Naive thymus-derived CD4-positive, alpha-beta T cell (primary cell): ENCODE measurements around the gene PACC1. TPM values are rescaled to one million over a fixed set of nuclear protein-coding genes. Genes with fewer than 3 reads are reported as not detected.

Source experiments
- ATAC-seq: fragments of 150-1000 bp; cut with Tn5 transposase; 2 replicates; pipeline ENCODE4 v1.10.0; 2021; ENCODE audit warnings: mild to moderate bottlenecking, moderate library complexity
- CTCF ChIA-PET: fragments of 350-600 bp; sonication (Branson Sonifier 250); formaldehyde crosslinking; loops from one replicate; lab custom pipeline; 2021; ENCODE audit warnings: antibody characterized with exemption; lab: Charles Lee
- POLR2A ChIA-PET: fragments of 350-600 bp; sonication (Branson Sonifier 250); formaldehyde crosslinking; loops from one replicate; lab custom pipeline; 2021; ENCODE audit warnings: antibody characterized with exemption, inconsistent platforms; lab: Charles Lee
- DNase-seq, 9 donors: peaks; one replicate each; pipeline versions ENCODE4 v3.0.0 to v3.0.0-alpha.2; 2020 to 2022; ENCODE audit warnings: mixed read lengths in 1 of 9
- H3K27ac ChIP-seq: one replicate; pipeline ENCODE4 v1.7.0; 2013; ENCODE audit warnings: mild to moderate bottlenecking, low read depth, low read length, moderate library complexity
- H3K27me3 ChIP-seq, 2 donors: one replicate each; pipeline ENCODE4 v1.7.0; 2013; ENCODE audit warnings: low read length in 2 of 2, mild to moderate bottlenecking in 2 of 2, moderate library complexity in 2 of 2; ENCODE audit not compliant: control insufficient read depth in 2 of 2, insufficient read depth in 2 of 2
- H3K36me3 ChIP-seq, 3 experiments: 1 replicate in 2 of 3; 2 replicates in 1 of 3; pipeline ENCODE4 v1.7.0; 2013; ENCODE audit warnings: low read length in 3 of 3, mild to moderate bottlenecking in 3 of 3, moderate library complexity in 1 of 3; ENCODE audit not compliant: insufficient read depth in 3 of 3, control insufficient read depth in 2 of 3
- H3K4me1 ChIP-seq, 2 donors: one replicate each; pipeline ENCODE4 v1.7.0; 2013; ENCODE audit warnings: low read length in 2 of 2, mild to moderate bottlenecking in 2 of 2, moderate library complexity in 1 of 2; ENCODE audit not compliant: control insufficient read depth in 2 of 2, insufficient read depth in 2 of 2
- H3K4me3 ChIP-seq: 2 replicates; pipeline ENCODE4 v1.7.0; 2013; ENCODE audit warnings: mild to moderate bottlenecking, low read length
- H3K9me3 ChIP-seq, 3 experiments: 1 replicate in 2 of 3; 2 replicates in 1 of 3; pipeline ENCODE4 v1.7.0; 2013; ENCODE audit warnings: low read length in 3 of 3; ENCODE audit not compliant: control insufficient read depth in 2 of 3
- H3K27ac Mint-ChIP-seq, 9 donors: one replicate each; pipeline ENCODE4 v1.8.0; 2020 to 2022; ENCODE audit warnings: mixed read lengths in 9 of 9, mild to moderate bottlenecking in 8 of 9, moderate library complexity in 5 of 9, inconsistent platforms in 2 of 9
- H3K27me3 Mint-ChIP-seq, 5 donors: one replicate each; pipeline ENCODE4 v1.8.0; 2021 to 2022; ENCODE audit warnings: mixed read lengths in 5 of 5, mild to moderate bottlenecking in 1 of 5
- H3K36me3 Mint-ChIP-seq, 5 donors: one replicate each; pipeline ENCODE4 v1.8.0; 2020 to 2022; ENCODE audit warnings: mixed read lengths in 5 of 5, mild to moderate bottlenecking in 3 of 5, inconsistent platforms in 1 of 5
- H3K4me1 Mint-ChIP-seq, 7 donors: one replicate each; pipeline ENCODE4 v1.8.0; 2020 to 2022; ENCODE audit warnings: mixed read lengths in 7 of 7, mild to moderate bottlenecking in 3 of 7, inconsistent platforms in 1 of 7
- H3K4me3 Mint-ChIP-seq, 10 donors: one replicate each; pipeline ENCODE4 v1.8.0; 2020 to 2022; ENCODE audit warnings: mild to moderate bottlenecking in 10 of 10, mixed read lengths in 10 of 10, moderate library complexity in 6 of 10, inconsistent platforms in 2 of 10
- H3K9me3 Mint-ChIP-seq, 11 donors: one replicate each; pipeline ENCODE4 v1.8.0; 2020 to 2022; ENCODE audit warnings: mixed read lengths in 11 of 11, mild to moderate bottlenecking in 4 of 11, inconsistent platforms in 1 of 11, moderate library complexity in 1 of 11
- intact Hi-C, 2 donors: fragments of 100-400 bp; cut with micrococcal nuclease; formaldehyde crosslinking; loops; one replicate each; pipeline ENCODE4 v1.15.1; 2023
- polyA plus RNA-seq, 2 donors: library from polyadenylated mRNA; unstranded; fragments of 300-500 nt; fragmentation: Illumina TruSeq; gene quantifications; one replicate each; pipeline ENCODE4 v1.2.3, GENCODE V29; 2021
- total RNA-seq, 6 experiments: library from RNA in 5 of 6; stranded (reverse) in 5 of 6; gene quantifications; 1 replicate in 5 of 6; 2 replicates in 1 of 6; pipeline ENCODE4 v1.2.3 and lab custom pipeline; 2021 to 2026

Gene PACC1
- total and polyA plus RNA-seq, 7 experiments from 2014 or later = 7.2 to 13.4 (median 11.0) TPM

GRCh38 chr1:212452323-212453155 is 37.9 kb upstream of the PACC1 start:
- peaks cover 0 to 3% (median 0%) of the 10 kb centered on the region in 7 donors for H3K4me1 Mint-ChIP-seq
- H3K36me3 Mint-ChIP-seq = no peaks in the 10 kb centered on the region
- Histone ChIP-seq H3K27ac (no peak overlapping the region), H3K9me3 (no peaks in the 10 kb centered on the region), H3K4me3 (no peak overlapping the region), H3K27me3 (no peaks in the 10 kb centered on the region), H3K4me1 (no peaks in the 10 kb centered on the region), H3K36me3 (no peaks in the 10 kb centered on the region)
- no peaks in the 10 kb centered on the region for H3K27me3 Mint-ChIP-seq
- H3K4me3 Mint-ChIP-seq = no peak overlapping the region
- peaks cover 0 to 1% (median 0%) of the 10 kb centered on the region in 11 donors for H3K9me3 Mint-ChIP-seq
- POLR2A ChIA-PET = no interaction called here
- DNase-seq = no peak
- intact Hi-C loops = no loop called here
- CTCF ChIA-PET = interaction anchor here (0.6 to 5.1 kb wide), 4 partner anchors 13 to 772 kb away, joined by 3 to 31 read pairs (median 4); no protein-coding TSS in a partner anchor
- H3K27ac Mint-ChIP-seq = no peak overlapping the region
- ATAC-seq = no peak

GRCh38 chr1:212451416-212452322 is 37.0 kb upstream of the PACC1 start:
- no peaks in the 10 kb centered on the region for H3K36me3 Mint-ChIP-seq
- no peak overlapping the region for H3K4me3 Mint-ChIP-seq
- Histone ChIP-seq H3K4me1 (no peaks in the 10 kb centered on the region), H3K9me3 (no peaks in the 10 kb centered on the region), H3K4me3 (no peak overlapping the region), H3K36me3 (peaks cover 0 to 2% (median 0%) of the 10 kb centered on the region in 3 experiments), H3K27ac (no peak overlapping the region), H3K27me3 (no peaks in the 10 kb centered on the region)
- ChIA-PET CTCF (interaction anchor here (1.5 to 5.1 kb wide), 2 partner anchors 380 to 389 kb away, joined by 3 to 31 read pairs; no protein-coding TSS in a partner anchor), POLR2A (interaction anchor here (0.5 kb wide), 1 partner anchor 635 kb away, joined by 3 read pairs; no protein-coding TSS in a partner anchor)
- intact Hi-C loops = no loop called here
- no peaks in the 10 kb centered on the region for H3K27me3 Mint-ChIP-seq
- no peak overlapping the region for H3K27ac Mint-ChIP-seq
- H3K9me3 Mint-ChIP-seq = peaks cover 0 to 1% (median 0%) of the 10 kb centered on the region in 11 donors
- peaks cover 0 to 3% (median 0%) of the 10 kb centered on the region in 7 donors for H3K4me1 Mint-ChIP-seq
- DNase-seq = no peak
- no peak for ATAC-seq

GRCh38 chr1:212450331-212450881 is 35.7 kb upstream of the PACC1 start:
- intact Hi-C loops = no loop called here
- POLR2A ChIA-PET = no interaction called here
- H3K27ac ChIP-seq = no peak overlapping the region

GRCh38 chr1:212447478-212447877 is 32.8 kb upstream of the PACC1 start:
- no peak overlapping the region for H3K4me3 ChIP-seq
- POLR2A ChIA-PET = no interaction called here
- no peaks in the 10 kb centered on the region for H3K4me1 ChIP-seq
- Mint-ChIP-seq H3K27ac (peak overlapping the region in 2 of 9 donors; percentile 32 to 49), H3K4me3 (no peak overlapping the region), H3K27me3 (no peaks in the 10 kb centered on the region), H3K36me3 (peaks cover 0 to 23% (median 9%) of the 10 kb centered on the region in 5 donors), H3K9me3 (peaks cover 0 to 1% (median 0%) of the 10 kb centered on the region in 11 donors), H3K4me1 (peaks cover 0 to 3% (median 0%) of the 10 kb centered on the region in 7 donors)
- H3K36me3 ChIP-seq = peaks cover 0 to 24% (median 0%) of the 10 kb centered on the region in 3 experiments
- ATAC-seq (no peak), DNase-seq (no peak)
- intact Hi-C loops = no loop called here
- H3K27me3 ChIP-seq = no peaks in the 10 kb centered on the region
- no peak overlapping the region for H3K27ac ChIP-seq
- CTCF ChIA-PET = no interaction called here
- no peaks in the 10 kb centered on the region for H3K9me3 ChIP-seq

More at GRCh38 chr1:212450331-212450881, 35.7 kb upstream of the PACC1 start:
- H3K27me3 ChIP-seq = no peaks in the 10 kb centered on the region
- H3K36me3 ChIP-seq = peaks cover 0 to 14% (median 0%) of the 10 kb centered on the region in 3 experiments
- CTCF ChIA-PET = interaction anchor here (5.1 kb wide), 1 partner anchor 379 kb away, joined by 31 read pairs; no protein-coding TSS in a partner anchor
- no peak overlapping the region for H3K27ac Mint-ChIP-seq
- no peaks in the 10 kb centered on the region for H3K4me1 ChIP-seq
- ATAC-seq = no peak
- peaks cover 0 to 3% (median 0%) of the 10 kb centered on the region in 7 donors for H3K4me1 Mint-ChIP-seq
- H3K36me3 Mint-ChIP-seq = peaks cover 0 to 6% (median 0%) of the 10 kb centered on the region in 5 donors
- no peak for DNase-seq
- H3K9me3 Mint-ChIP-seq = peaks cover 0 to 1% (median 0%) of the 10 kb centered on the region in 11 donors
- H3K9me3 ChIP-seq = no peaks in the 10 kb centered on the region
- H3K4me3 Mint-ChIP-seq = no peak overlapping the region
- H3K4me3 ChIP-seq = no peak overlapping the region
- no peaks in the 10 kb centered on the region for H3K27me3 Mint-ChIP-seq

GRCh38 chr1:212446333-212446732 is 31.6 kb upstream of the PACC1 start:
- Histone ChIP-seq H3K27ac (no peak overlapping the region), H3K4me3 (no peak overlapping the region), H3K27me3 (no peaks in the 10 kb centered on the region), H3K36me3 (peaks cover 0 to 24% (median 0%) of the 10 kb centered on the region in 3 experiments), H3K4me1 (no peaks in the 10 kb centered on the region), H3K9me3 (no peaks in the 10 kb centered on the region)
- DNase-seq (no peak), ATAC-seq (no peak)
- Mint-ChIP-seq H3K27ac (no peak overlapping the region), H3K27me3 (no peaks in the 10 kb centered on the region), H3K9me3 (peaks cover 0 to 1% (median 0%) of the 10 kb centered on the region in 11 donors), H3K4me3 (no peak overlapping the region), H3K4me1 (peaks cover 0 to 3% (median 0%) of the 10 kb centered on the region in 7 donors), H3K36me3 (peaks cover 3 to 28% (median 11%) of the 10 kb centered on the region in 5 donors)
- ChIA-PET CTCF (interaction anchor here (0.7 kb wide), 1 partner anchor 392 kb away, joined by 3 read pairs; no protein-coding TSS in a partner anchor), POLR2A (no interaction called here)
- intact Hi-C loops = no loop called here

DNA sequence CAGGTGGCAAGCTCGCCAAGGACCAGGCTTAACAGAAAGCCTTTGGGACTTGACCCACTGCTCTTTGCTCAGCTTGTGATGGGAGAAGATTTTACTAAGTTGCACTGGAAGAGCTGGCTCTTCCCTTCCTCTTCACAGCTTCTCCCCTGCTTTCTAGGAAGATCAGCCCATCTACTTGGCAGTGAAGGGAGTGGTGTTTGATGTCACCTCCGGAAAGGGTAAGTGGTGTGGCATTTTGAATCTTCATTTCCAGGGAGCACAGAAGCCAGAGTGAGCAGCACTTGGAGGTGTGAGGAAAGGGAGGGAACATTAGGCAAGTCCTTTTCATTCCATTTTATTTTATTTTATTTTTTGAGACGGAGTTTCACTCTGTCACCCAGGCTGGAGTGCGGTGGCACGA is 27.7 kb upstream of the PACC1 start:
- no peaks in the 10 kb centered on the region for H3K9me3 ChIP-seq
- peaks cover 3 to 28% (median 11%) of the 10 kb centered on the region in 5 donors for H3K36me3 Mint-ChIP-seq
- no peaks in the 10 kb centered on the region for H3K27me3 Mint-ChIP-seq
- ChIA-PET POLR2A (no interaction called here), CTCF (interaction anchor here (1.6 kb wide), 1 partner anchor 13 kb away, joined by 9 read pairs; no protein-coding TSS in a partner anchor)
- intact Hi-C loops = no loop called here
- no peaks in the 10 kb centered on the region for H3K27me3 ChIP-seq
- H3K9me3 Mint-ChIP-seq = no peaks in the 10 kb centered on the region
- no peak overlapping the region for H3K27ac ChIP-seq
- no peaks in the 10 kb centered on the region for H3K4me1 ChIP-seq
- ATAC-seq (no peak), DNase-seq (no peak)
- H3K4me3 ChIP-seq = no peak overlapping the region
- H3K4me1 Mint-ChIP-seq = peaks cover 0 to 7% (median 5%) of the 10 kb centered on the region in 7 donors
- no peak overlapping the region for H3K4me3 Mint-ChIP-seq
- peaks cover 0 to 24% (median 0%) of the 10 kb centered on the region in 3 experiments for H3K36me3 ChIP-seq
- H3K27ac Mint-ChIP-seq = no peak overlapping the region
